NOMO-1 treated with DMSO at 0.1 percent for 48 hours (cell line): ENCODE measurements around the gene ADGRL1.
"Not testable (repeated sequence)": the region's sequence is repeated elsewhere in the genome, so short reads cannot be mapped to it uniquely, and the experiment has no call there.

Source experiments
- DNase-seq: peaks from one replicate; lab custom pipeline; 2025; ENCODE audit not compliant: unreplicated experiment; lab: John Stamatoyannopoulos, UW

The ADGRL1 gene

DNA sequence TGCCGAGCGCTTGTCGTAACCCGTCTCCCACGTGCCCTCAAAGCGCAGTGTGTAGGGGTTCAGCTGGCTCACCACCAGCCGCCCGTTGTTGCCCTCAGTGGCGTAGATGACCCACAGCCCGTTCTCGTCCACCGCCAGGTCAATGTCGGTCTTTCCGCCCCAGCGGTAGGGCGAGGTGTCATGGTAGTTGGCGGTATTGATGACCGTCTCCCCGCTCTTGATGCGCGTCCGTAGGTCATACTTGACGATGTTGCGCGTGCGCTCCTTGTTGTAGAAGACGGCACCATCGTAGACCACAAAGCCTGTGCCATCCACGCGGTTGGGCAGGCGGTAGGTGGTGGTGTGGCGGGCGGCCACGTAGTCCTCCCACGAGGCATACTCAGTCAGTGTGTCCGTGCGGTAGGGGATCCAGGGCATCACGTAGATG is 43.1 kb downstream of the ADGRL1 start:
- no peak for DNase-seq

DNA sequence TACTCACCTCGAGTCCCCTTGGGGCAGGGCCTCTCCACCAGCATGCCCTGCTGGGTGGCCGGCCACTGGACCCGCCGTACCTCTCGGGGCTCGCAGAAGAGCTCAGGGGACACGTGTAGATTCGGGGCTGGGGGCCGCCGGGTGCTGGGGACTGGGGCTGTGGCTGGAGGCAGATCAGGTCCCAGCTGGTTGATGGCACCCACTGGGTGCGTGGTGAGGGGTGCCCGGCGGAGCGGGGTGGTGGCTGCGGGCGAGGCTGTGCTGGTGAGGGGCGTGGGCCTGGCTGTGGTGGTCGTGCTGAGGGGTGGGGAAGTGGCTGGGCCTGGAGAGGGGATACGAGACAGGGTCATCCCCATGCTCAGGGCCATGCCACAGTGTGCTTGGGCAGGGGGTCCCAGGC is 44.7 kb downstream of the ADGRL1 start:
- DNase-seq: no peak

DNA sequence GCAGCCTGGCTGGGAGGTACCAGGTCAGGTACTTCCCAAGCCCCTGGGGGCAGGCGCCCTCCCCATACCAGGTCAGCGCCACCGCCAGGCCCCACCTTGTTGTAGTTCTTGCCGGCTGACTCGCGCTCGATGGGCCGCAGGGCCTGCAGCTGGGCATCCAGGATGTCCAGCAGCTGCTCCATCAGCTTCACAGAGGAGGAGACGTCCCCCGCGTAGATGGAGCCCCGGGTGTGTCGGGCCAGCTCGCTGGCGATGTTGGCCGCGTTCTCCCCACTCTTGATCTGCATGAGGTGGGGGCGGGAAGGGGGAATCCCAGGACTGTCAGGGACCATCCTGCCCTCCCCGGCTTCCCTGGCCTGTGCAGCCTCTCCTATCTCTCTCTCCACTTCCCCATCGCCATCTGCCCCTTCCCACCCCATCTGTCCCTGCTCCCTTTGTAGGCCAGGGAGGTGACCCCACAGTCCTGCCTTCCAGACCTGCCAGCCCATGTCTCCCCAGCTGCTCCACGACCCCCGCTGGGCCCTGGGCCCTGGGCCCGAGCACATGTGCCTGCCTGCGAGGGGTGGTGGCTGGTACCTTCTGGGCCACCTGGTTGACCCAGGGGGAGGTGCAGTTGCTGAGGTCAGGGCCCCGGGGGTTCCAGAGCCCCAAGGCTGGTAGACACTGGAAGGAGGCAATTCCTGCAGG is 45.8 kb downstream of the ADGRL1 start:
- no peak for DNase-seq

DNA sequence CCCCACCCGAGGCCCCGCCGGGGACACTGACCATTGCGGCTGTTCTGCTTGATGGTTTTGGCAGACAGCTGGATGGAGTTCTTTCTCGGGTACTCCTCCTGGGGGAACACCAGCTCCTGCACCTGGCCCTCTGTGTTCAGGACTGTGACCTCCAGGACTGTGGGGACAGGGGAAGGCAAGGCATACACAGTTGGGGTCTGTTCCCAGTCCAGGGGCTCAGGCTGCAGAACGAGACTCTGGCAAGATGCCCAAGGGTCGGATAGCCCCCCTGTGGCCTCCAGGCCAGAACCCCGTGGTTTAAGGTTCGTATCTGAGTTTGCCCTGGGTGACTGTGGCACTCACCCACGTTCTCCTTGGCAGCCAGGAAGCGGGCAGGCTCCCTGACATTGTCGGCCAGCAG is 46.9 kb downstream of the ADGRL1 start:
- no peak for DNase-seq

DNA sequence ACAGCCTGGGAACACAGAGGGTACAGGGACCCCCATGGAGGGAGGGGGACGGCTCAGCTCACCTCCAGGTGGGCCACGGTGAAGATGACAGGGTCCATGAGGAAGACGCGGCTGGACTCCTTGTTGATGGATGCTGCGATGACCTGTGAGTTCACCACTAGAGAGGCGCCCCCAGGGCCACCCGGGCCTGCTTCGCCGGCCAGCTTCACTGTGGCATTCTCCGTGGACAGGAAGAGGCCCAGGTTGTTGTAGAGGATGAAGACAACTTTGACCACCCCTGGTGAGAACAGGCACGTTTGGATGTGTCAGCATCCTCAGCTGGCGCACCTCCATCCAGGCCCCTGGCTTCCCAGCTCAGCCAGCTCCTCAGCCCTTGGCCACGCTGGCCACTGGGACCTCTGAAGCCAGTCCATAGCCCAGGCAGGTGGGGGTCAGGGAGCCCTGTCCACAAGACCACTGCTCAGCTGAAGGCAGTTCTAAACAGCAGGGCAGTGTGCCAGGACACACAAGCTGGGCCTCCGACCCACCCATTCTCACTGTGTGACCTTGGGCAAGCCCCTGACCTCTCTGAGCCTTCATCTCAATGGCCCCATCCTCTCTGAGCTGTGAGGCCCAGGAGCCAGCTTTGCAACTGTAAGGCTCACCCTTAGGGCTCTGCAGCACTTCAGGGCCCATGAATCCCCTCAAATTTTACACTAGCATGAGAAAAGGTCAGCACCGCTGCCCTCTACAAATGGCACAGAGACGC is 47.5 kb downstream of the ADGRL1 start:
- no peak for DNase-seq

DNA sequence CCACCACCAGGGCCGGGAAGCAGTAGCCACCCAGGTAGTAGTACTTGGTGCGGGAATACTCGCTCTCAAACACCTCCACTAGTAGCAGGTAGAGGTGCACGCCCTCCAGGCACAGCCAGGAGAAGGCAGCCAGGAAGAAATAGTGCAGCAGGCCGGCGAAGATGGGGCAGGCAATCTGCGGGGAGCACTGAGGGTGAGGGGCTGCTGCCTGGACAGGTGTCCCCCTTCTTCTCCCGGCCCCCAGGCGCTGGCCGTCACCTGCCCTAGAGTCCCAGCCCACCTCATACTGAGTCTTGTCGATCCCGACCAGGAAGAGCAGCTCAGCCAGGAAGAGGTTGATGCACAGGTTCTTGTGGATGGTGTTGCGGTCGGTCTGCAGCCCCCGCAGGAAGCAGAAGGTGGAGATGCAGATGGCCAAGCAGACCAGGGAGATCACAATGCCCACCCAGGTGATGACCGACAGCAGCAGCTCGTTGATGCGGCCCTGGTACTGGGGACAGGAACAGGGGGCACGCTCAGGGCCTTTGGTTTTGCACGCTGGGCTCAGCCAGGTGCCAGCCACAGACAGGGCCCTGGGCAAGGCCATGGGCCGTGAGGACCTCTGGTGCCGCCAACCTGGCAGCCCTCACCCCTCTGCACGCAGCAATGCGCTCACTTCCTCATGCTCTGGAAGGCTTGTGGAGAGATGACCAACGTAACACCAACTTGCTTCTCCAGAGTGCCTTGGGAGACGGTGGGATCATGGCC is 48.8 kb downstream of the ADGRL1 start:
- no peak for DNase-seq

DNA sequence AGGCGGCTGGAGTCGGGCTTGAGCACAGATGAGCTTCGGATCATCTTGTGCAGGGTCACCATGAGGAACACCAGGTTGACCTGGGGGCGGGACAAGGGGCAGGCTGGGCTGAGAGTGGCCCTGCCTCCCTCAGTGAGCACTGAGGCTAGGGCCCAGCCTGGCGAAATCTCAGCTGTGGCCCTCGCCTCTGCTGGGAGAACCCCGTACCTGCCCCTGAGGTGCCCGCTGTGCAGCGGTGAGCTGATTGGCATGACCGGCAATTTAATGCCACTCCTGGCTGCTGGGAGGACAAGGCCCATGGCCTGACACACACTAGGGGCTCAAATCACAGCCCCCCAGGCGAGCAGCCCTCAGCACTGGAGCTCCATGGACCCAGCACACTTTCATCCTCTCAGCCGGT is 49.8 kb downstream of the ADGRL1 start:
- no peak for DNase-seq

- DNase-seq: no peak
Observed at GRCh38 chr19:14155371-14155770, 50.6 kb downstream of the ADGRL1 start.

DNA sequence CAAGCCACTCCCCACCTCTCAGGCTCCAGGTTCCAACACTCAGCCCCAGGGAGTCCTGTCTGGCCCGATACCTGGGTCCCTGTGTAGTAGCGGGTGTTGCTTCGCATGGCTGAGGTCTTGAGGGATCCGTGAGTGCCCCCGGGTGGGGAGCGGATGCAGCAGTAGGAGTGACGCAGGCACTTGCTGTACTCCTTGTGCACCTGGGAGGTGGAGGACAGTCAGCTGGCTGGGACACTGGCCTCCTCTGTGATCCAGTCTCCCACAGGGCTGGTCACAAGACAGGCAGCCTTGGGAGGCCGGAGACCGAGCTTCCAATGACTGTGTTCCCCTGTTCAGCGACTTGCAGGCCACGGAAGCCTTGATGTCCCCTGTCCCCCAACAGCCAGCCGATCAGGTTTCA is 53.3 kb downstream of the ADGRL1 start:
- DNase-seq: no peak

DNA sequence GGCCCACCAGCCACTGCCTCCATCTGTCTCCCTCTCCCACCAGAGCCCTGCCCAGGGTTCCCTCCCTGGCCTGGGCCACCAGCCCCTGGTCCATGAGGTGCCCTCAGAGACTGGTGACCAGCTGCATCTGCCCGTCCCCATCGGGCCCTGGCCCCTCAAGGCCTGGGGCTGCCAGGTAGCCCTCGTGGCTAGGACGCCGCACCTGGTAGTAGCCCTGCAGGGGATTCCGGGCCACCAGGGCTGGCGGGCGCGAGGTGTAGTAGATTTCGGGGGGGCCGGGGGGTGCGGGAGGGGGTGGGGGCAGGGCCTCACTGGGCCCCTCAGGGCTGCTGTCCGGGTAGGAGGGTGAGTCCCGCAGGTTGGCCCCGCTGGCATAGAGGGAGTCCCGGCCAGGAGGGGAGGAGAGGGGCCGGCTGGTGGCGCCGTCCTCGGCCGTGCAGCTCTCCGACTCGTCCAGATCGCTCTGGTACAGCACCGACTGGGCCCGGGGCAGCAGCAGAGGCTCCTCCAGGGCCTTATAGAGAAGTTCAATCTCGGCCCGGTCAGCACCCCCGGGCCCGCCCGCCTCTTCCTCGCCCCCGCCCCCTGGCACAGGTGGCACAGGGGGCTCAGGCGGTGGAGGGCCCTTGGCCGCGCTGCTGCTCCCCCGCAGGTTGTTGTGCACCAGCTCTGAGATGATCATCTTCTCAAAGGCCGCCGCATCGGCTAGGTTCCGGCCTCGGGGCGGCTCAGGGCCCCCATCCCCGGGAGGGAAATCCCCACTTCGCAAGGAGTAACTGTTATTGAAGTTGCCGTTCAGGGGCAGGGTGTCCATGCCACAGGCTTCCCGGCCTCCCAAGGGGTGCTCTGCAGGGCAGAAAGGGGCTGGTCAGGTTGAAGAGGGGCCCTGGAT is 55.0 kb downstream of the ADGRL1 start:
- DNase-seq: no peak

GRCh38 chr19:14150041-14150769 is 55.8 kb downstream of the ADGRL1 start:
- no peak for DNase-seq

- no peak for DNase-seq
Observed at GRCh38 chr19:14149509-14149994, 56.4 kb downstream of the ADGRL1 start.

DNA sequence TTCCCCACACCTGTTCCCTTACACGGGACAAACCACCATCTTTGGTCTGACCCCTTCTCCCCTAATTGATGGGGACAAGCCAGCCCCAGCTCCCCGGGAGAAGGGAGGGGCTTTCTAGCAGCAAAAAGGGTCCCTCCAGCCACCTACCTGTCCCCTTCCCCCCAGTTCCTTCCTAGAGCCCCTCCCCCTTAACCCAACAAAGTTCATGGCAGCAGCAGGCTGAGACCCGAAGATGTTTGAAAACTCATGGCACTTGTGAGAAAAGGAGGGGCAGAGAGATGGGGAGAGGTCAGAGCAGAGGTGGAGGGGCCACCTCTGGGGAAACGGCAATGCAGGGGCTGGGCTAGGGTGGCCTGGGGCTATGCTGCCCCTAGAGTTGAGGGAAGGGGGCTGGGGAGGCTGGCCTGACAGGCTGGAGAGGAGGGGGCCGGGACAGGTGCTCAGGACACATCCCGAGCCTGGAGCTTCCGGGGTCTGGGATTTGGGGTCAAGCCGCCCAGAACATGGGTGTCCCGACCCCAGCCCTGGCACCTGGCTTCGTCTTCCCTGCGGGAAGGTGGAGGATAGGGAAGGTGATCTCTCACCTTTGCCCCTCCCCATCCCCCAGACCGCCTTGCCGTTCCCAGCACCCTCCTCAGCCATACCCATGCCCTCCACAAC is 57.1 kb downstream of the ADGRL1 start:
- DNase-seq: no peak

GRCh38 chr19:14147797-14148605 is 58.0 kb downstream of the ADGRL1 start:
- peak; percentile 17 for DNase-seq

- no peak for DNase-seq
Observed at GRCh38 chr19:14146789-14147216, 59.2 kb downstream of the ADGRL1 start.

DNA sequence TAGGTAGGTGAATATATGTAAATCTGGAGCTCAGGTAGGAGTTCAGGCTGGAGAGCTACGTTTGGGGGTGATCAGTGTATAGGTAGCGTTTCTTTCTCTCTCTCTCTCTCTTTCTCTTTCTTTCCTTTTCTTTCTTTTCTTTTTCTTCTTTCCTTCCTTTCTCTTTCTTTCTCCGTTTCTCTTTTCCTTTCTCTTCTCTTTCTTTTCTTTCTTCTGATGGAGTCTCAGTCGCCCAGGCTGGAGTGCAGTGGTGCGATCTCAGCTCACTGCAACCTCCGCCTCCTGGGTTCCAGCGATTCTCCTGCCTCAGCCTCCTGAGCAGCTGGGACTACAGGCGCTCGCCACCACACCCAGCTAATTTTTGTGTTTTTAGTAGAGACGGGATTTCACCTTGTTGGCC is 59.8 kb downstream of the ADGRL1 start:
- not testable (repeated sequence) for DNase-seq

GRCh38 chr19:14145381-14145780 is 60.6 kb downstream of the ADGRL1 start:
- DNase-seq: no peak

- DNase-seq: no peak
Observed at GRCh38 chr19:14142262-14143190, 63.4 kb downstream of the ADGRL1 start.
